H54 (cell line): ENCODE measurements around the gene COL6A5.

ENCODE experiments used
- DNase-seq: peaks from one replicate; pipeline ENCODE4 v3.0.0; 2011; ENCODE audit warnings: low spot score, mixed read lengths; ENCODE audit not compliant: insufficient read length
- FAIRE-seq: peaks from 3 replicates; lab custom pipeline; 2011; peaks lifted over from hg19 to GRCh38; lab: Jason Lieb, UNC
- POLR2A ChIP-seq: IDR thresholded peaks from 2 replicates; pipeline ENCODE4 v1.6.1; 2011; ENCODE audit warnings: low read depth, mild to moderate bottlenecking, low read length

The COL6A5 gene

DNA sequence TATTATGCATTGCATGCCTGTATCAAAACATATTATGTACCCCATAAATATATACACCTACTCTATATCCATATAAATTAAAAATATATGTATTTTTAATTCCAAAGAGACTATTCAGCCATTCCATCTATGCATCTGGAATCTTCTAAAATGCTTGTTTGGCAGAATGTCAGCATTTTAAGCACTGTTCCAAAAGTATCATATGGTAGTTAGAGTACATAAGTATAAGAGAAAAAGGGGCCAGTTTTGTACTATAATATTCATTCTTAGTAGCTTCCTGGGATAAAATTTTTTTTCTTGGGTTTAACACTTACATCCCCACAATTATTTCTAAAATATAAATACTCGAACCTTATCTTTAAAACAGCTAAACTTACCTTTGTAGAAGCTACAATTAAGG, 111.1 kb downstream of the COL6A5 start:
- no peak for DNase-seq
- no peak for TF ChIP-seq POLR2A
- no peak for FAIRE-seq

DNA sequence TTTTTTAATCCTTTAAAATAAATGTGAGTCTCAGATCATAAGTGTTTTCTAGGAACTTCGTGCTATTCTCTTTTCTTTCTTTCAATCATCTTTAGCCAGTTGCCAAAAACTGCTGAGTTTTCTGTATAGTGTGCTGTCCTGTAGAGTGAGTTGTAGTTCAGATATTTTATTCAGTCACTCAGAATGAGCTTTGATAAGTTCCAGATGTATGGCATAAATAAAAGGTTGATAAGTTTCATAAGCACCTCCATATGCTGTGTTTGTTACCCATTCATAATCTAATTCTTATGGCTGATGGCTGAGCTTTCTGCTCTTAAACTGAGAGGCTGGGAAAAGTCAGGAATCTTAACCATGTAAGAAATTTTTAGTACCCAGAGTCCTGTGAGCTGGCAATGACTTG, 112.2 kb downstream of the COL6A5 start:
- no peak for TF ChIP-seq POLR2A
- DNase-seq, result no peak
- FAIRE-seq, result no peak

GRCh38 chr3:130459944-130460343, 114.5 kb downstream of the COL6A5 start:
- TF ChIP-seq POLR2A, result no peak
- FAIRE-seq (no peak), DNase-seq (no peak)

- DNase-seq (no peak), FAIRE-seq (no peak)
- no peak for TF ChIP-seq POLR2A
Measured at GRCh38 chr3:130462089-130462488, 116.6 kb downstream of the COL6A5 start.

- DNase-seq (no peak), FAIRE-seq (no peak)
- no peak for TF ChIP-seq POLR2A
Measured at GRCh38 chr3:130463221-130463620, 117.7 kb downstream of the COL6A5 start.

DNA sequence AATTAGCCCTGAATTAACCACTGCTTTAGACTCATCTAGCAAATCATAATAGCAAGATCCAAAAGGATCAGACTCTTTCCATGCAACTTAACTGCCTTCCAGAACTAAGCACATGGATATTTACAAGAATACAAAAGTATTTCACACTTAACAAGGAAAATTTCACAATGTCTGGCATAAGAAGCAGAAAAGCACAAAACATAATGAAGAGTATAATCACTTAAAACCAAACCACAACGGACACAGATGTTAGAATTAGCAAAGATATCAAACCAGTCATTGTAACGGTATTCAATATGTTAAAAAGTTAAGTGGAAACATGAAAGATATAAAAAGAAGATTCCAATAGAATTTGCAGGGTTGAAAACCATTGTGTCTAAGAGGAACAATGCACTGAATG, 120.0 kb downstream of the COL6A5 start:
- TF ChIP-seq POLR2A, result no peak
- DNase-seq (no peak), FAIRE-seq (no peak)

DNA sequence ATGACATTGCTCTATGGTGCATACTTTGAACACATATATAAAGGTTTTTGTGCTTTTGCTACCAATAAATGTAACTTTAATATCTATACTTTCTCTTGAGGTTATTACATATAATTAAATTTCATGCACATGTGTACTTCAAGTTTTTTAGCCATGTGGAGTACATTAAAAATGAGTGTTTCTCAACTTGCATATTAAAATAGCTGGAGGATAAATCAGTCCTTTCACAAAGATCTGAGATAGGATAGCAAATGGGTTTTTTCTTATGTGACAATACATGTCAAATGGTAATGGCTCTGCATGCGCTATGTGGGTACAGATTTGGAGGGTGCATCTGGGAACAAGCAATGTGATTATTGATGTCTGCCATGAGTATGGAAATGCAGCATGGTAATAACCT, 122.8 kb downstream of the COL6A5 start:
- TF ChIP-seq POLR2A, result no peak
- no peak for FAIRE-seq

DNA sequence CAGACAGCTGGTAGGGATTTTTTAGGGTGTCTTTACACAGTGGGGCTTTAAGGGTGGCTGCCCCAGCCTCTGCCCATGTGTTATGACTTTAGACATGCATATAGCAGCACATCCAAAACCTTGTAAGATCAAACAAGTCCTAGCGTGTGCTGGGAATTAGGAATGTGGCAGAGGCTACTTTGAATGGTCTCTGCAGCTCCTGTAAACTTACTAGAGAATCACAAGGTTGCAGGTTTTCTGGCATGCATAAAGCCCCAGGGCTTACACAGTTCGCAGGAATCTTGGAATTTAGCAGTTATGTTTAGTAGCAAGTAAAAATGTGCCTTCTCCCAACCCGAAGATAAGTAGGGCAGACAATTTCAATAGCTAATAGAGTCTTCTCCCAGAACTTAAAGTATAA, 124.7 kb downstream of the COL6A5 start:
- no peak for FAIRE-seq
- no peak for TF ChIP-seq POLR2A

More for the DNA sequence above, 122.8 kb downstream of the COL6A5 start:
- DNase-seq, result no peak

DNA sequence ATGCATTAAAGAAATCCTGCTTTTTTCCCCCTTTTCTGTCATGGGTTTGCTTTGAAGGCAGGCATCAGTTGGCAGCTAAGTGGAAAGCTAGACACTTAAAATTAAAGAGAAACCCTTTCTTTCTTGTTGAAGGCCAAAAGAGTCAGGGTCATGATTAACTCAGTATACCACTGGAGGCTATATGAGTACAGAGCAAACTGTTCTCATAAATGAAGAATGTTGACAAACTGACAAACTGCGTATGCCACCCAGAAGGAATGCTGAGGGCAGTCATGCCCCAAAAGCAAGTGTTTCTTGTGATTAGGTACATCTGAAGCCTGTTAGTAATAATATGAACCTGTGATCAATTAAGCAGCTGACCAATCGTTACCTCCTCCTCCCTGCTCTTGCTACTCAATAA, 127.9 kb downstream of the COL6A5 start:
- DNase-seq (no peak), FAIRE-seq (no peak)

More for the DNA sequence above, 124.7 kb downstream of the COL6A5 start:
- DNase-seq, result no peak

DNA sequence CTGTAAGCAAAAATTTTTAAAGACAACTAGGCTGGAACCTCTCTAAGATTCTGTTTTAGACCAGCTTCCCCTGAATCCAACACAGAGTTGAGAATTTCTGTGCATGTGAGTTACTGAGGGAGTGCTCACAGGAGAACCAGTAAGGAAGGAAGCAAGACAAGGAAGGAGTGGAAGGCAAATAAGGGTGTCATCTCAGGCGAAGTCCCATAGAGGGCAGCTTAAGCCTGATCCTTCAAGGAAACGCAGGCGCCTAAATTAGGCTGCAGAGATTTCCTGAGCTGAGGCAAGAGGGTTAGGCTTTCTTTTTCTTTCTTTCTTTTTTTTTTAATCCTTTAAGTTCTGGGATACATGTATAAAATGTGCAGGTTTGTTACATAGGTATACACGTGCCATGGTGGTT, 135.3 kb downstream of the COL6A5 start:
- no peak for DNase-seq
- TF ChIP-seq POLR2A, result no peak
- FAIRE-seq, result peak; percentile 23

More for the DNA sequence above, 127.9 kb downstream of the COL6A5 start:
- no peak for TF ChIP-seq POLR2A

DNA sequence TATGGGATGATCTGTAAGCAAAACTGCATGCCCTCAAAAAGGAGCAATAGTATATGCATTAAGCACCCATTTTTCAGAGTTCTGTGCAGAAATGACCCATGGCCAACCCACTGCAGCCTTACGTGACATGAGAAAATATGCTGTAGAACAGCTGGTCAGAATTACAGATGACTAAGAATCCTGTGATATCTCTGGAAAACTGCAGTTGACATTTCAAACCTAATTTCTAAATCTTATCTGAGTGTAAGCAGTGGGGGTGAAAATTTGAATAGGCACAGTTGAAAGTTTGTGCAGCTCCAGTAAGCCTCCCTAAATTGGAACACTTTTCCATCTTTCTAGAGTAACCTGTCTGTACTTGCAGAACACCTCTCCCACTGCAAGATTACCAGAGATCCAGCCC, 142.8 kb downstream of the COL6A5 start:
- no peak for TF ChIP-seq POLR2A
- FAIRE-seq (no peak), DNase-seq (no peak)

DNA sequence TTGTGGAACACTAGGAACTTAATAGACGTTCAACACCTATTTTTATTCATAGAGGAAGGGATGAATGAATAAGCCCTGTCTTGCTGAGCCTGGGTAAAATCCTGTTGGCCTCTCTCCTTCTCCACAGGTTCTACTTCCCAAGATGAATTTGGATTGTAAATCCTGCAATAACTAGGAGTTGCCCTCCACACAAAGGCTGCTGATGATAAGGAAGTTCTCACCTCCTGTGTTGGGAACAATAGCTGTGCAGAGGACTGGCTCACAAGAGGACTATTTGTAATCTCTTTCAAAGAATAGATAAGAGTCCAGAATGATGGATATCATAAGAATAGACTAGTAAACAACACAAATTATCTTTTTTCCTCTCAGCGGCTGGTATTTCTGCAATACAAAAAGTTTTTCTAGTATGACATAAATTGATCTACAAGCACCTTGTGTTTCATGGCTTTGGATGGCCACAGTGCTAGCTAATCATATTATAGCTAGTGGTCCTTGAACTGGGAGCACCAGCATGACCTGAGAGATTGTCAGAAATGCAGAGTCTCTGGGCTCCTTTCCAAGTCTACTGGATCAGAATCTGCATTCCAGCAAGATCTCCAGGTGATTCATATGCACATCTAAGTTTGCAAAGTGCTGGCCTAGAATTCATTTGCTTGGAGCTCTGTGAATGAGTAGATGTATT, 143.4 kb downstream of the COL6A5 start:
- no peak for DNase-seq
- TF ChIP-seq POLR2A, result no peak
- FAIRE-seq, result no peak

GRCh38 chr3:130490241-130490640, 144.8 kb downstream of the COL6A5 start:
- FAIRE-seq (no peak), DNase-seq (no peak)
- no peak for TF ChIP-seq POLR2A

GRCh38 chr3:130491431-130491830, 146.0 kb downstream of the COL6A5 start:
- FAIRE-seq (no peak), DNase-seq (no peak)
- no peak for TF ChIP-seq POLR2A

GRCh38 chr3:130504701-130505100, 159.2 kb downstream of the COL6A5 start:
- FAIRE-seq (no peak), DNase-seq (no peak)
- no peak for TF ChIP-seq POLR2A
